Esophagus muscularis mucosa (tissue), 4 donors: ENCODE measurements around the gene STIP1.

ENCODE experiments used
- CTCF ChIP-seq, 3 experiments: fragments of 200-600 bp in 2 of 3; fragments of 450-650 bp in 1 of 3; sonication (generic) in 2 of 3; IDR thresholded peaks; one replicate each; pipeline ENCODE4 v1.5.1; 2017 to 2019; ENCODE audit warnings: antibody characterized with exemption in 3 of 3, mild to moderate bottlenecking in 2 of 3, moderate library complexity in 1 of 3
- EP300 ChIP-seq: sonication (generic); formaldehyde crosslinking; IDR thresholded peaks from one replicate; pipeline ENCODE4 v1.6.1; 2017; ENCODE audit warnings: antibody characterized with exemption
- POLR2A ChIP-seq: fragments of 450-650 bp; IDR thresholded peaks from one replicate; pipeline ENCODE4 v1.6.1; 2017; ENCODE audit warnings: antibody characterized with exemption, moderate library complexity, mild to moderate bottlenecking, low read depth
- POLR2AphosphoS5 ChIP-seq, 2 donors: sonication (generic); formaldehyde crosslinking; IDR thresholded peaks; one replicate each; pipeline ENCODE4 v1.6.1; 2017; ENCODE audit warnings: antibody characterized with exemption in 2 of 2

- TF ChIP-seq CTCF (IDR thresholded peaks at IDR 0.05) (no peak), POLR2A (no peak), EP300 (no peak), POLR2AphosphoS5 (IDR thresholded peaks at IDR 0.05) (no peak)
Observed at GRCh38 chr11:64136765-64137441, 49.1 kb upstream of the STIP1 start.
